Panc1 (cell line): ENCODE measurements around the gene ATP11B. TPM values are rescaled to one million over a fixed set of nuclear protein-coding genes. Genes with fewer than 3 reads are reported as not detected.

Experiments
- ATAC-seq: fragments of 200-7000 bp; cut with Tn5 transposase; 2 replicates; pipeline ENCODE4 v1.9.1; 2020; ENCODE audit warnings: mild to moderate bottlenecking, moderate library complexity
- BruUV-seq: library from RNA; stranded (reverse); fragments of 400-500 nt; replicated peaks from 2 replicates; lab custom pipeline; 2021; lab: Mats Ljungman, UMichigan
- CTCF ChIA-PET: fragments of 300-600 bp; sonication (Branson Sonifier 250); formaldehyde crosslinking; loops from one replicate; lab custom pipeline; 2022; ENCODE audit warnings: antibody characterized with exemption; lab: Charles Lee
- POLR2A ChIA-PET: fragments of 300-600 bp; sonication (Branson Sonifier 250); formaldehyde crosslinking; loops from one replicate; lab custom pipeline; 2022; ENCODE audit warnings: antibody characterized with exemption; lab: Charles Lee
- DNase-seq: peaks from one replicate; pipeline ENCODE4 v3.0.0-alpha.2; 2010; ENCODE audit warnings: low read depth, low spot score
- H3K27ac ChIP-seq: 2 replicates; pipeline ENCODE4 v1.5.1; 2011; ENCODE audit warnings: mild to moderate bottlenecking, low read length, inconsistent platforms
- H3K27me3 ChIP-seq: fragments of 200-500 bp; sonication (Bioruptor generic); 2 replicates; pipeline ENCODE4 v1.6.0; 2014; ENCODE audit warnings: low read length, inconsistent platforms; ENCODE audit not compliant: control insufficient read depth, insufficient read depth
- H3K36me3 ChIP-seq: fragments of 200-500 bp; sonication (Bioruptor generic); 2 replicates; pipeline ENCODE4 v1.5.1; 2014; ENCODE audit warnings: inconsistent platforms, mild to moderate bottlenecking, low read length, moderate library complexity; ENCODE audit not compliant: control insufficient read depth, insufficient read depth
- H3K4me1 ChIP-seq: 2 replicates; pipeline ENCODE4 v1.5.1; 2011; ENCODE audit warnings: inconsistent platforms, mild to moderate bottlenecking, low read length, moderate library complexity; ENCODE audit not compliant: control insufficient read depth, insufficient read depth
- H3K4me3 ChIP-seq, 2 experiments: 2 replicates each; pipeline ENCODE4 v1.5.1; 2011 to 2012; ENCODE audit warnings: low read depth in 2 of 2, low read length in 2 of 2, mild to moderate bottlenecking in 2 of 2, inconsistent platforms in 1 of 2, moderate library complexity in 1 of 2
- H3K9me3 ChIP-seq: fragments of 200-500 bp; sonication (Bioruptor generic); 2 replicates; pipeline ENCODE4 v1.5.1; 2014; ENCODE audit warnings: low read depth, mild to moderate bottlenecking, inconsistent platforms, low read length, moderate library complexity; ENCODE audit not compliant: control insufficient read depth, insufficient read depth
- CTCF ChIP-seq: fragments of 450-650 bp; IDR thresholded peaks from 2 replicates; pipeline ENCODE4 v1.5.1; 2017; ENCODE audit warnings: mild to moderate bottlenecking
- POLR2AphosphoS5 ChIP-seq: IDR thresholded peaks from 2 replicates; pipeline ENCODE4 v1.6.1; 2012; ENCODE audit warnings: mild to moderate bottlenecking, low read depth, low read length, moderate library complexity
- REST ChIP-seq, 2 experiments: IDR thresholded peaks; 2 replicates each; pipeline ENCODE4 v1.6.1; 2011 to 2012; ENCODE audit warnings: low read depth in 2 of 2, control low read depth in 1 of 2, low read length in 1 of 2, mild to moderate bottlenecking in 1 of 2, moderate library complexity in 1 of 2; ENCODE audit not compliant: insufficient read depth in 1 of 2
- TCF7L2 ChIP-seq: IDR thresholded peaks from 2 replicates; pipeline ENCODE4 v1.6.1; 2011; ENCODE audit warnings: mild to moderate bottlenecking, low read depth, low read length, inconsistent platforms
- in situ Hi-C: cut with HindIII; loops from 2 replicates; pipeline ENCODE4 v1.10.0; 2016; ENCODE audit warnings: low sequenced_read_pairs, low pct_unique_long_range_greater_than_20kb
- intact Hi-C: fragments of 100-400 bp; cut with micrococcal nuclease; formaldehyde crosslinking; loops from one replicate; pipeline ENCODE4 v1.10.0; 2022; ENCODE audit not compliant: unreplicated experiment
- total RNA-seq: library from RNA; stranded (reverse); gene quantifications from one replicate; pipeline ENCODE4 v1.2.1, GENCODE V29; 2021; ENCODE audit not compliant: unreplicated experiment

Gene ATP11B
- total RNA-seq, 1 experiment from 2014 or later, result 108 TPM

GRCh38 chr3:182902236-182902635 is 108.9 kb downstream of the ATP11B start:
- no peak overlapping the region for H3K4me3 ChIP-seq
- ATAC-seq (no peak), DNase-seq (no peak)
- no peaks in the 10 kb centered on the region for H3K4me1 ChIP-seq
- no peak overlapping the region for H3K27ac ChIP-seq
- ChIA-PET CTCF (interaction anchor here (0.6 to 0.9 kb wide), 2 partner anchors 9 to 19 kb away, joined by 3 to 7 read pairs; no protein-coding TSS in a partner anchor), POLR2A (no interaction called here)
- intact Hi-C loops, result loop anchor here (10.0 kb wide), 1 partner anchor 187 kb away; no protein-coding TSS in a partner anchor
- H3K9me3 ChIP-seq, result no peaks in the 10 kb centered on the region
- in situ Hi-C loops, result no loop called here
- H3K36me3 ChIP-seq, result peaks cover 13% of the 10 kb centered on the region
- TF ChIP-seq POLR2AphosphoS5, result no peak
- TF ChIP-seq REST (IDR thresholded peaks at IDR 0.05; ENCODE audit: insufficient read depth in 1 of 2, low read depth in 2 of 2, low read length in 1 of 2), result no peak
- no peaks in the 10 kb centered on the region for H3K27me3 ChIP-seq
- BruUV-seq, result TSS peak; percentile 9

GRCh38 chr3:182904164-182904563 is 110.9 kb downstream of the ATP11B start:
- DNase-seq, result no peak
- Histone ChIP-seq H3K4me1 (no peaks in the 10 kb centered on the region), H3K9me3 (no peaks in the 10 kb centered on the region), H3K4me3 (no peak overlapping the region), H3K36me3 (peaks cover 5% of the 10 kb centered on the region), H3K27ac (no peak overlapping the region), H3K27me3 (no peaks in the 10 kb centered on the region)
- POLR2A ChIA-PET, result no interaction called here
- in situ Hi-C loops, result no loop called here
- CTCF ChIA-PET, result interaction anchor here (0.6 kb wide), 1 partner anchor 215 kb away, joined by 5 read pairs; no protein-coding TSS in a partner anchor
- intact Hi-C loops, result loop anchor here (10.0 kb wide), 1 partner anchor 189 kb away; no protein-coding TSS in a partner anchor
- peak; percentile 60; the same call in 1 of the 2 replicates for ATAC-seq
- TF ChIP-seq POLR2AphosphoS5 (no peak), CTCF (peak; percentile 38)
- no TSS peak for BruUV-seq

DNA sequence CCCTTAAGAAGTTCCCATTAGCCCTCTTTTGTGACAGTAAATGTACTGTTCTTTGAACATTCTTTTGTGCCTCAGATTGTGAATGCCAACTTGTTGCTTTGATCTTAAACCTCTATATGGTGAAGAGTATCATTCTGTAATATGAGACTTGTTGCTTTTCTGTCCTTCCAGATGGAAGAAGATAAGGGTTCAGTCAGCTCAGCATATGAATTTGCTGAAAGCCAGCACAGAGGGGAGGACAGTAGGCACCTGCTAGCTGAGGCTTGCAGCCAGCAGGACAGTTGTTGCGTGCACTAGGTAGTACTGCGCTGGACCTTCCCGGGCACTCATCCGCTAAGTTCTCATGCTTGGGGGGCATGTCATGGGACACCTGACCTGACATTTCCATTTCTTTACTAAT is 112.3 kb downstream of the ATP11B start:
- in situ Hi-C loops, result no loop called here
- no TSS peak for BruUV-seq

More for the DNA sequence above, 112.3 kb downstream of the ATP11B start:
- TF ChIP-seq REST (IDR thresholded peaks at IDR 0.05; ENCODE audit: insufficient read depth in 1 of 2, low read depth in 2 of 2, low read length in 1 of 2), result no peak
- TF ChIP-seq TCF7L2, result no peak
- TF ChIP-seq CTCF, result no peak
- no peaks in the 10 kb centered on the region for H3K27me3 ChIP-seq
- ATAC-seq, result no peak
- H3K9me3 ChIP-seq, result no peaks in the 10 kb centered on the region
- intact Hi-C loops, result loop anchor here (10.0 kb wide), 1 partner anchor 191 kb away; no protein-coding TSS in a partner anchor
- peaks cover 5% of the 10 kb centered on the region for H3K36me3 ChIP-seq
- no peaks in the 10 kb centered on the region for H3K4me1 ChIP-seq
- H3K4me3 ChIP-seq, result no peak overlapping the region
- no peak overlapping the region for H3K27ac ChIP-seq
- CTCF ChIA-PET, result no interaction called here
- POLR2A ChIA-PET, result no interaction called here
- no peak for DNase-seq
